Neural crest cell (in vitro differentiated cells): Measurements from ENCODE around the gene PHF8. TPM values are rescaled to one million over a fixed set of nuclear protein-coding genes. Genes with fewer than 3 reads are reported as not detected.

Experiments used
- DNase-seq: peaks from one replicate; pipeline ENCODE4 v3.0.0; 2021; ENCODE audit warnings: low read depth, mixed read lengths, low spot score
- H3K27ac Mint-ChIP-seq: one replicate; pipeline ENCODE4 v1.8.0; 2021; ENCODE audit warnings: mild to moderate bottlenecking, mixed read lengths; ENCODE audit not compliant: unreplicated experiment
- H3K27me3 Mint-ChIP-seq: 2 replicates; pipeline ENCODE4 v1.8.0; 2021; ENCODE audit warnings: low read depth, mild to moderate bottlenecking, mixed read lengths
- H3K36me3 Mint-ChIP-seq: 2 replicates; pipeline ENCODE4 v1.8.0; 2021; ENCODE audit warnings: low read depth, mild to moderate bottlenecking, mixed read lengths
- H3K4me1 Mint-ChIP-seq: 2 replicates; pipeline ENCODE4 v1.8.0; 2021; ENCODE audit warnings: mixed read lengths
- H3K4me3 Mint-ChIP-seq: one replicate; pipeline ENCODE4 v1.8.0; 2021; ENCODE audit warnings: mild to moderate bottlenecking, mixed read lengths
- H3K9me3 Mint-ChIP-seq: 2 replicates; pipeline ENCODE4 v1.8.0; 2021; ENCODE audit warnings: mixed read lengths
- CTCF ChIP-seq: fragments of 200-600 bp; sonication (generic); conservative IDR thresholded peaks from 2 replicates; pipeline ENCODE4 v1.5.0; 2021; ENCODE audit warnings: antibody characterized with exemption, mild to moderate bottlenecking
- total RNA-seq: library from RNA; stranded (reverse); gene quantifications from 2 replicates; pipeline ENCODE4 v1.2.1, GENCODE V29; 2021

The PHF8 gene
- total RNA-seq, 1 donor from 2014 or later: 38.1 TPM

DNA sequence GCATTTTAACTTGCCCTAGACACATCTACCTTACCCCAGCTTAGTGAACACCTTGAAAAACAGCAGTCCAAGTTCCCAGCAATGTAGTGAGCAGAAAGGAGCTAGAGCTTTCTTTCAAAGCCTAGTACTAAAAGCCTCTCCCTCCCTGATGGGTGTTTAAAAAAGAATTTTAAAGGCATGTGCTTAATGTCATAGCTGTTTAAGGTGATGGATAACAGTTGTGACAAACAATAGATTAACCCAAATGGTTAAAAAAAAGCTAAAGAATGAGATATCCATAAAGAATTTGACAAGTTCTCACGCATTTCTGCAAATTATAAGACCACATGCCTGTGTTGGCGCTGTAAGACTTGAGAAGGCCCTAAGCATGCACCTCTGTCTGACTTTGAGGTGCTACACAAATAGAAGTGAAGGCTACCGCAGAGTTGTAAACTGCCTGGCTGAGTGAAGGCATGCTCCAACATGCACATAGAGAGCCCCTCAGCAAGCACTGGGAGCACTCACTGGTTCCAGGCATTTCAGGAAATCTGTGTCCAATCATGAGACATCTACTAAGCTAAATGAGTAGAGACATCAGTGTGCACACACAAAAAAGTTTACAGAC is 94.0 kb downstream of the PHF8 start:
- Mint-ChIP-seq H3K36me3 (peaks cover 9% of the 10 kb centered on the region), H3K9me3 (no peaks in the 10 kb centered on the region), H3K27me3 (no peaks in the 10 kb centered on the region), H3K4me3 (no peak overlapping the region), H3K4me1 (no peaks in the 10 kb centered on the region), H3K27ac (no peak overlapping the region)
- no peak for TF ChIP-seq CTCF
- no peak for DNase-seq

DNA sequence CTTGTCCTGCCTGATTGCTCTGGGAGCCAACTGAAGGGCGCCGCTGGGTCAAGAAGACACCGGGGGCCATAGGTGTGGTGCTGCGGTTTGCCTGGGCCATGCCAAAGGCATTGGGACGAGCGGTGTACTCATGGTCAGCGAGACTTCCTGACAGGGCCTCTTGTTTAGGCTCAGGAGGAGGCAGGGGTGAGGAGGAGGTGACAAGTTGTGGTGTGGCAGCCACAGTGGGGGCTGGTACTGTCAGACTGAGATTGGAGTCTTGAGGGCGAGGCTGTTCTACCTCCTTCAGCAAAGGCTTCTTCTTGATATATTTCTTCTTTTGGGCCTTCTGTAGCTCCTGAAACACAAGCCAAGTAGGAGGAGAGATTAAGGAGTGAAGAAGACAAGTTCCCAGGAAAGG is 104.1 kb downstream of the PHF8 start:
- Mint-ChIP-seq H3K4me3 (no peak overlapping the region), H3K9me3 (peaks cover 4% of the 10 kb centered on the region), H3K27ac (no peak overlapping the region), H3K27me3 (no peaks in the 10 kb centered on the region), H3K4me1 (no peaks in the 10 kb centered on the region), H3K36me3 (peaks cover 11% of the 10 kb centered on the region)
- DNase-seq: no peak
- no peak for TF ChIP-seq CTCF

DNA sequence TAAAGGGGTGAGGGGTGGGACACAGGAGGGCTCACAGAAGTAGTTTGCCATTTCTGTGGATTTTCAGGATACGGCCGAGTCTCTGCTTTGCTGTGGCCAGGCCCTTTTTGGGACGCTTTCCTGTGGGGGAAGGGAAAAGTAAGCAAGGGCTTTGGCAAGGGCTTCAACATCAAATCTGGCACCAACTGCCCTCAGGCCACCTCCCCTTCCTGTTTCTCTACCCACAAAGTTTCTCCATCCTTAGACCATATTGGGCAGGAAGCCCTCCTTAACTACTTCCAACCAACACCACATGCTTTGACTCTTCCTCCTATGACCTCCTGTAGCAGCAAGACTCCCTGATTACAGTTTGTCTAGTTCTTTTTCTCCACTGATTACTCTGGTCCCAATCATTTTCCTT is 105.1 kb downstream of the PHF8 start:
- Mint-ChIP-seq H3K4me1 (no peaks in the 10 kb centered on the region), H3K36me3 (peaks cover 16% of the 10 kb centered on the region), H3K27me3 (no peaks in the 10 kb centered on the region), H3K9me3 (peaks cover 8% of the 10 kb centered on the region), H3K27ac (no peak overlapping the region), H3K4me3 (no peak overlapping the region)
- no peak for TF ChIP-seq CTCF
- DNase-seq: no peak

DNA sequence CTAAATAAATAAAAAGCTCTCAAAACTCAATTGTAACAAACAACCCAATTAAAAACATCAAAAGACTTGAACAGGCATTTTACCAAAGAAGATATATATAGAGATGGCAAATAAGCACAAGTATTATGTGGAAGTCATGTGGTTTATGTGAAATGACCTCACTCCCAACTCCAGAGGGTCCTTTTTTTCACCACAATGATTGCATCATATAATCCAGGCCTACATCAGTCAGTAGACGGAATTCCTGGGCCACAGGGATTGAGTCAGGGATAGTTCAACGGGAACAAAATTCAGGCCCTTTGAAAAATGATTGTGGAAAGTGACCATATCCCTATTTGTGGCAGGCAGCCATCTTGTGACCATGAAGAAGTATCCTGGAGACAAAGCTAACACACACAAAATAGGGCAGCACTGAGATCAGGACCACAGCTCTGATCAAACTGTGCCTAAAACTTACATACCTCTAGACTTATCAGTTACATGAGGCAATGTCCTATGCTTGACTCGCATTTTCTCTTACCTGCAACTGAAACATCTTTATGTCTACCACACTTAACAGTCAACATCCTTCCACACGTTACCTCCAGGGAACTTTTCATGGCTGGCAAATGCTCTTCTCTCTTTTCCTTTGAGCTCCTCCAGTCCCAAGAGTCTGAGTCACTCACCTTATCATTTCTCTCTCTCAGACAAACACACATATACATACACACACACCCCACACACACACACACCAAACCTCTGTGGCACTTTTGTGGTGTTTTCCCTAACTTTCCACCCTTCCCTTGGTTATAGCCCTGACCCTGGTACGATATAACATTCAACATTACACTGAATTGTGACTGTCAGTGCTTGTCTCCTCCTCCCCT is 113.5 kb downstream of the PHF8 start:
- no peak overlapping the region for H3K27ac Mint-ChIP-seq
- no peak overlapping the region for H3K4me3 Mint-ChIP-seq
- DNase-seq: no peak
- peaks cover 11% of the 10 kb centered on the region for H3K9me3 Mint-ChIP-seq
- TF ChIP-seq CTCF: no peak
- H3K4me1 Mint-ChIP-seq: no peaks in the 10 kb centered on the region
- H3K36me3 Mint-ChIP-seq: peaks cover 13% of the 10 kb centered on the region
- no peaks in the 10 kb centered on the region for H3K27me3 Mint-ChIP-seq

- Mint-ChIP-seq H3K27ac (no peak overlapping the region), H3K9me3 (no peaks in the 10 kb centered on the region), H3K4me1 (no peaks in the 10 kb centered on the region), H3K36me3 (no peaks in the 10 kb centered on the region), H3K27me3 (no peaks in the 10 kb centered on the region), H3K4me3 (no peak overlapping the region)
- TF ChIP-seq CTCF: no peak
- no peak for DNase-seq
Measured at GRCh38 chrX:53926030-53926429, 118.2 kb downstream of the PHF8 start.
